Astrocyte of the cerebellum (primary cell): ENCODE results near the gene COMMD4.
"Not testable (repeated sequence)": the region's sequence is repeated elsewhere in the genome, so short reads cannot be mapped to it uniquely, and the experiment has no call there.

Source experiments
- DNase-seq: peaks from one replicate; pipeline ENCODE4 v3.0.0-alpha.2; 2011; ENCODE audit warnings: low read depth
- H3K4me3 ChIP-seq: 2 replicates; pipeline ENCODE4 v1.5.1; 2011; ENCODE audit warnings: mild to moderate bottlenecking, low read depth, low read length, moderate library complexity
- in situ Hi-C: cut with HindIII; loops from 2 replicates; pipeline ENCODE4 v1.10.0; 2017; ENCODE audit warnings: low sequenced_read_pairs
- TF ChIP-seq, protein P1 (sequence below): IDR thresholded peaks from 2 replicates; pipeline ENCODE4 v1.5.1; 2012; ENCODE audit warnings: low read length, low read depth, moderate library complexity, mild to moderate bottlenecking; ENCODE audit errors: missing control alignments

The COMMD4 gene

DNA sequence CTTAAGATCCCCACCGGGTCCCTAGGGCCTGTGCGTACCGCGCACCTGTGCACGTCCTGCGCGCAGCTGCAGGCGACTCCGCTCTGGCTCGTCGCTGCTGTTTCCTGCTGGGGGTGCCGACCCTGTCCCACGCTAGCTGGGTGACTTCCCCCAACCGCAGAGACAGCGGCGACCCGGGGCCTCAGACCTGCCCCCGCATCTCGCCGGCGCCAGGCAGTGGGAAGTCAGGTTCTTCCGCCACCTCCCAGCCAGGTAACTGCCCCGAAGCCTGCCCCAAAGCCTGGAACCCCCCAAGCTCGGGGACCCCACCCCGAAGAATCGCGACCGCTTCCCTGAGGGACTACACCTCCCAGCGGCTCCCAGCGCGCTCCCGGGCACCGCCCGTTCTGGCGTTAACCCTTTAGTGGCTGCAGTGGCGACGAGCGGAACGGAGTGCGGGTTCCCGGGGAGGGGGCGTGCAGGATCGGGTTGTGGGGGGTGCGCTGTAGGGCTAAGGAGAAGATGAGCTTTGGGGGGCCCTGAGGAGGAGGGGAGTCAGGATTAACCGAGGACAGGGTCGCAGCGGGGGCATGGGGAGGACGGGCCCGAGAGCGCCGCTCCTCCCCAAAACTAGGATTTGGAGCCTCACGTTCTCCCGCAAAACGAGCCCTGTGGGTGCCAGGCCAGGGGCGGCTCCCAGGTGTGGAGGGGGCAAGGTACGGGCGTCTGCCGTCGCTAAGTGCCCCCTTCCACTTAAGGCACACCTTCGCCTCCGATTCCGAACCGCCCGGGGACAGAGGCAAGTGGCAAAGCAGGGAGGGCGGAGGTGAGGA, 11.6 kb downstream of the COMMD4 start:
- TF ChIP-seq, protein P1, sequence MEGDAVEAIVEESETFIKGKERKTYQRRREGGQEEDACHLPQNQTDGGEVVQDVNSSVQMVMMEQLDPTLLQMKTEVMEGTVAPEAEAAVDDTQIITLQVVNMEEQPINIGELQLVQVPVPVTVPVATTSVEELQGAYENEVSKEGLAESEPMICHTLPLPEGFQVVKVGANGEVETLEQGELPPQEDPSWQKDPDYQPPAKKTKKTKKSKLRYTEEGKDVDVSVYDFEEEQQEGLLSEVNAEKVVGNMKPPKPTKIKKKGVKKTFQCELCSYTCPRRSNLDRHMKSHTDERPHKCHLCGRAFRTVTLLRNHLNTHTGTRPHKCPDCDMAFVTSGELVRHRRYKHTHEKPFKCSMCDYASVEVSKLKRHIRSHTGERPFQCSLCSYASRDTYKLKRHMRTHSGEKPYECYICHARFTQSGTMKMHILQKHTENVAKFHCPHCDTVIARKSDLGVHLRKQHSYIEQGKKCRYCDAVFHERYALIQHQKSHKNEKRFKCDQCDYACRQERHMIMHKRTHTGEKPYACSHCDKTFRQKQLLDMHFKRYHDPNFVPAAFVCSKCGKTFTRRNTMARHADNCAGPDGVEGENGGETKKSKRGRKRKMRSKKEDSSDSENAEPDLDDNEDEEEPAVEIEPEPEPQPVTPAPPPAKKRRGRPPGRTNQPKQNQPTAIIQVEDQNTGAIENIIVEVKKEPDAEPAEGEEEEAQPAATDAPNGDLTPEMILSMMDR: no peak
- in situ Hi-C loops: no loop called here

DNA sequence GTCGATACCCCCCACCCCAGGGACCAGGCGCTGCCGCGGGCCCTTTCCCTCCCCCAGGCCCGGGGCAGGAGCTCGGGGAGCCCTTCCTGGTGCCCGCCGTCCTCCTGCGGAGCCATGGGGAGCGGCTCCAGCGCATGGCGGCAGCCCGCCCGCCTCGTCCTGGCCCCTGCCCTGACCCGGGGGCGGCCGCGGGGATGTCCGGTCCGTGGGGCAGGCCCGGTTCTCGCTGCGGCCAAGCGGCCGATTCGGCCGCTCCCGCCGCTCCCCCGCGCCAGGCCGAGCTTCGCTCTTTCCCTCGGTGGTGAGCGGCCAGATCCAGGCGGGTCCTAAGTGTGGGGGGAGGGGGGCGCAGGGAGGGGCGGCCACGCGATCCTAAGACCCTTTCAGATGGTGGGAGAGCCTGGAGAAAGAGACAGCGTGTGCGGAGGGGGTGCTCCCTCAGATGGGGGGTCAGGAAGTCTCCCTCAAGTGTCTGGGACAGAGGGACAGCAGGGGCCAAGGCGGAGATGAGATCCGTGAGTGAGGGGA, 12.2 kb downstream of the COMMD4 start:
- TF ChIP-seq, protein P1: no peak
- no peak for DNase-seq
- H3K4me3 ChIP-seq: peak overlapping the region; percentile 70
- in situ Hi-C loops: no loop called here

More for the DNA sequence above, 11.6 kb downstream of the COMMD4 start:
- DNase-seq: no peak
- H3K4me3 ChIP-seq: peak overlapping the region; percentile 70

DNA sequence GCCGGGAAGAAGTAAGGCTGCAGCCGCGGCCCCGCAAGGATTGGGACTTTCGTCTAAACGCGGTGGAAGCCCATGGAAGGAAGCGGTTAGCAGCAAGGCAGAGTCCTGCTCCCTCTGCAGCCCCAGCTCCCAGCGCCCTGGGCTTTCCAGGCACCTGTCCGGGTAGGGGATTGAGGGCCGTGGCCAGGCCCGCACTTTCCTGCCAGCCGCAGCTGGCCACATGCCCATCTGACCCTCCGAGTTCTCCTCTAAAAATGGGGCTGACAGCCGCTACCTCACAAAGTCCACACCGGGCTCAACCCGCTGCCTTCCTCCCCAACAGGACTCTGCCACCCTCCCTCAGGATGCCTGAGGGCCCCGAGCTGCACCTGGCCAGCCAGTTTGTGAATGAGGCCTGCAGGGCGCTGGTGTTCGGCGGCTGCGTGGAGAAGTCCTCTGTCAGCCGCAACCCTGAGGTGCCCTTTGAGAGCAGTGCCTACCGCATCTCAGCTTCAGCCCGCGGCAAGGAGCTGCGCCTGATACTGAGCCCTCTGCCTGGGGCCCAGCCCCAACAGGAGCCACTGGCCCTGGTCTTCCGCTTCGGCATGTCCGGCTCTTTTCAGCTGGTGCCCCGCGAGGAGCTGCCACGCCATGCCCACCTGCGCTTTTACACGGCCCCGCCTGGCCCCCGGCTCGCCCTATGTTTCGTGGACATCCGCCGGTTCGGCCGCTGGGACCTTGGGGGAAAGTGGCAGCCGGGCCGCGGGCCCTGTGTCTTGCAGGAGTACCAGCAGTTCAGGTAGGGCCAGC, 12.9 kb downstream of the COMMD4 start:
- peak overlapping the region; percentile 70 for H3K4me3 ChIP-seq
- in situ Hi-C loops: no loop called here
- TF ChIP-seq, protein P1: no peak
- no peak for DNase-seq

DNA sequence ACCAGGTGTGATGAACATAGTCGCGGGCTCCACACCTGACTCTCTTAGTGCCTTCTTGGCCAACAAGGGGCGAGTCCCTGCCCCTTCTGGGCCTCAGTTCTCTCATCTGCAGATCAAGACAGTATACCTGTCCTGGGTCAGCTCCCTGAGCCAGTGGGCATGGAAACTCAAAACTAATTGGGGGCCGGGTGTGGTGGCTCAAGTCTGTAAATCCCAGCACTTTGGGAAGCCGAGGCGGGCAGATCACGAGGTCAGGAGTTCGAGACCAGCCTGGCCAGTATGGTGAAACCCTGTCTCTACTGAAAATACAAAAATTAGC, 13.4 kb downstream of the COMMD4 start:
- DNase-seq, in situ Hi-C loops, H3K4me3 ChIP-seq: not testable (repeated sequence)

DNA sequence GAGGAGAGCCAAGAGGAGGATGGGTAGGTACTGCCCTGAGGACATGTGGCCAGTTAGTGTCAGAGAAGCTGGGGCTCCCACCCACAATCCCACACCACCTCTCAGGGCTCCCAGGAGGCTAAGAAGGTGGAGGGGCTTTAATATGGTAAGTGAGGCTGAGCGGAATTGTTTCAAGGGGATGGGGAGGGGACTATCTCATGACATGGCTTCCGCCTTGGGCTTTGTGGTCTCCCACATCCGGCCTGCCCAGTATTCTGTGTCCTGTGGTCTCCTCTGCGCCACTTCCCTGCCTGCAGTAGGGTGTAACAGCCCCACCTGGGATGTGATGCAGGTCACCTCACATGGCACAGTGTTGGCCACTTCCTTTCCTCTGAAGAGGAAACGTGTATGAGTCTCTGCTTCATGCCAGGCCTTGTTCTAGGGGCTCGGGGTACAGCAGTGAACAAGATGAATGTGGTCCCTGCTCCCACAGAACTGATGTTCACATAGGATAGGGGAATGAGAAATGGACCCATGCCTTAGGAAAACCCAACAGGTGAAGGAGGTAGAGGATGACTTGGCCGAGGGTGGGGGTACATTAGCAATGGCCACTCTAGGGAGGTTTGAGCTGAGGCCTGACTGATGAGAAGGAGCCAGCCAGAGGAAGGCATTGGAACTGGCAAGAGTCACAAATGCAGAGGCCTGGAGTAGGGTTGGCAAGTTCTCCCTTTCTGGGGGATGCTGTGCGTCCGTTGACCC, 14.2 kb downstream of the COMMD4 start:
- DNase-seq: no peak
- in situ Hi-C loops: no loop called here
- TF ChIP-seq, protein P1: no peak
- H3K4me3 ChIP-seq: no peak overlapping the region

DNA sequence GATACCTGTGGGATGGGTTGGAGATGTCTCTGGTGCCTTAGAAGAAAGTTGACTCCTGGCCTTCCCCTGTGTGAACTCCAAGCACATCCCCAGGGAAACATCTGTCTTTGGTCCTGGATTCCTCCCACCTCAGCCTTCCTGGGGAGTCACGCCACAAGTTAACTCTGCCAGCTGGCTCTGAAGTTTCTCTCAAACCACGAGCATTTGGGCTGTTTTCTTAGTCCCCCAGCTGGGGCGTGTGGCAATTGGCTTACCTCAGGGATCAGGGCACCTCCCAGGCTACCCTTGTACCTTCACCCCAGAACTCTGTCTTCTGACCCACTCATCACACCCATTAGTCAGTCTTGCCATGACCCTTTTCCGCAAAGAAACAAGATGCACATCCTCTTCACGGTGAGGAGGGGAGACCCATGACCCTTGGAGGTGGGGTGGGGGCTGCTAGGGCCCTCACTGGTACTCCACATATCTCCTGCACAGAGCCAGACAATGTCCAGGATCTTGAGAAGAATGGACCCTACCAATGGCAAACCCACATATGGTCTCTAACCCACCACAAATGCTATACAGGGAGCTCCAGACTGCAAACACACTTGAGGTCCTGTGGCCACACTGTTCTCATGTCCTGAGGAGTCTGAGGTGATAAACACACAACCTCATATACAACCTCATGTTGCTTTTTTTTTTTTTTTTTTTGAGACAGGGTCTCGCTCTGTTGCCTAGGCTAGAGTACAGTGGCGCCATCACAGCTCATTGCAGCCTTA, 14.9 kb downstream of the COMMD4 start:
- no peak for DNase-seq
- no peak overlapping the region for H3K4me3 ChIP-seq
- in situ Hi-C loops: no loop called here
- TF ChIP-seq, protein P1: no peak
